GM21619 (cell line): ENCODE data around the gene MRTFA.
"Not testable (repeated sequence)": the region's sequence is repeated elsewhere in the genome, so short reads cannot be mapped to it uniquely, and the experiment has no call there.

Experiments
- ATAC-seq: cut with Tn5 transposase; IDR thresholded peaks from one replicate; pipeline ENCODE4 v1.9.1; 2021; ENCODE audit not compliant: unreplicated experiment

Gene MRTFA

GRCh38 chr22:40403141-40403540 lies 233.4 kb downstream of the MRTFA start:
- no peak for ATAC-seq

GRCh38 chr22:40401981-40402406 lies 234.5 kb downstream of the MRTFA start:
- no peak for ATAC-seq

GRCh38 chr22:40401532-40401931 lies 235.0 kb downstream of the MRTFA start:
- ATAC-seq = no peak

GRCh38 chr22:40400159-40400558 lies 236.4 kb downstream of the MRTFA start:
- no peak for ATAC-seq

- no peak for ATAC-seq
These were observed 236.9 kb downstream of the MRTFA start for GRCh38 chr22:40399621-40400020.

GRCh38 chr22:40397396-40397795 lies 239.1 kb downstream of the MRTFA start:
- no peak for ATAC-seq

GRCh38 chr22:40396882-40397281 lies 239.6 kb downstream of the MRTFA start:
- no peak for ATAC-seq

GRCh38 chr22:40395607-40396006 lies 240.9 kb downstream of the MRTFA start:
- no peak for ATAC-seq

GRCh38 chr22:40394607-40395006 lies 241.9 kb downstream of the MRTFA start:
- no peak for ATAC-seq

GRCh38 chr22:40392618-40393017 lies 243.9 kb downstream of the MRTFA start:
- ATAC-seq = no peak

- ATAC-seq = no peak
These were observed 245.1 kb downstream of the MRTFA start for GRCh38 chr22:40391417-40391816.

GRCh38 chr22:40388231-40388630 lies 248.3 kb downstream of the MRTFA start:
- no peak for ATAC-seq

- ATAC-seq = no peak
These were observed 248.8 kb downstream of the MRTFA start for GRCh38 chr22:40387746-40388145.

- ATAC-seq = no peak
These were observed 251.3 kb downstream of the MRTFA start for GRCh38 chr22:40385036-40385782.

GRCh38 chr22:40383905-40384304 lies 252.6 kb downstream of the MRTFA start:
- ATAC-seq = no peak

- ATAC-seq = no peak
These were observed 255.1 kb downstream of the MRTFA start for GRCh38 chr22:40381461-40381860.

- not testable (repeated sequence) for ATAC-seq
These were observed 258.1 kb downstream of the MRTFA start for GRCh38 chr22:40378448-40378847.

GRCh38 chr22:40377931-40378330 lies 258.6 kb downstream of the MRTFA start:
- ATAC-seq = no peak

GRCh38 chr22:40376149-40376548 lies 260.4 kb downstream of the MRTFA start:
- ATAC-seq = no peak

- ATAC-seq = no peak
These were observed 262.0 kb downstream of the MRTFA start for GRCh38 chr22:40374567-40374966.

- ATAC-seq = no peak
These were observed 267.7 kb downstream of the MRTFA start for GRCh38 chr22:40368836-40369235.

GRCh38 chr22:40368016-40368415 lies 268.5 kb downstream of the MRTFA start:
- no peak for ATAC-seq

GRCh38 chr22:40367342-40367741 lies 269.2 kb downstream of the MRTFA start:
- no peak for ATAC-seq
